ENCODE results near the gene CCDC120.

DNA sequence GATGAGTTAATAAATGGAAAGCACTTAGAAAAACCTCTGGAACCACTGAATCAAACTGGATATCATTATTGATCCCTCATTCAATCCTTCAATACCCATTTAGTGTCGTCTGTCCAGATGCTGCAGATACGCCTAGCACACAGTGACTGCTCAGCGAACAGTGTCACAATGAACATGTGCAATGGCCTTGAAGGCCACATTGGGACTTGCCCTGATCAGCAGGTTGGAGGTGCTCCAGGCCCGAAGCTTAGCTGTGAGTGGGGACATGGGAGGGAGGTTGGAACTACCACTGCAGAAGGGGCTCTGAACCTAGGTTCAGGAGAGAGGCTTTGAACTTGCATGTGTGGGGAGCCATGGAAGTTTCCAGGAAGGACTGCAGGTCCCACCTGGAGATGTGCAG, 47.5 kb downstream of the CCDC120 start:
- TF ChIP-seq, protein P1, sequence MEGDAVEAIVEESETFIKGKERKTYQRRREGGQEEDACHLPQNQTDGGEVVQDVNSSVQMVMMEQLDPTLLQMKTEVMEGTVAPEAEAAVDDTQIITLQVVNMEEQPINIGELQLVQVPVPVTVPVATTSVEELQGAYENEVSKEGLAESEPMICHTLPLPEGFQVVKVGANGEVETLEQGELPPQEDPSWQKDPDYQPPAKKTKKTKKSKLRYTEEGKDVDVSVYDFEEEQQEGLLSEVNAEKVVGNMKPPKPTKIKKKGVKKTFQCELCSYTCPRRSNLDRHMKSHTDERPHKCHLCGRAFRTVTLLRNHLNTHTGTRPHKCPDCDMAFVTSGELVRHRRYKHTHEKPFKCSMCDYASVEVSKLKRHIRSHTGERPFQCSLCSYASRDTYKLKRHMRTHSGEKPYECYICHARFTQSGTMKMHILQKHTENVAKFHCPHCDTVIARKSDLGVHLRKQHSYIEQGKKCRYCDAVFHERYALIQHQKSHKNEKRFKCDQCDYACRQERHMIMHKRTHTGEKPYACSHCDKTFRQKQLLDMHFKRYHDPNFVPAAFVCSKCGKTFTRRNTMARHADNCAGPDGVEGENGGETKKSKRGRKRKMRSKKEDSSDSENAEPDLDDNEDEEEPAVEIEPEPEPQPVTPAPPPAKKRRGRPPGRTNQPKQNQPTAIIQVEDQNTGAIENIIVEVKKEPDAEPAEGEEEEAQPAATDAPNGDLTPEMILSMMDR (IDR thresholded peaks at IDR 0.05) = no peak
- TF ChIP-seq EP300 (IDR thresholded peaks at IDR 0.05) (no peak), POLR2A (IDR thresholded peaks at IDR 0.05; ENCODE audit: low read depth) (no peak)
